DOHH2 (cell line): ENCODE data around the gene MEGF10.

Experiments
- EZH2phosphoT487 ChIP-seq: fragments of 200-600 bp; sonication (generic); IDR thresholded peaks from 2 replicates; pipeline ENCODE4 v1.6.1; 2017; ENCODE audit warnings: borderline replicate concordance, mild to moderate bottlenecking, antibody characterized with exemption, low read length, moderate library complexity, mixed read lengths
- TF ChIP-seq, protein P1 (sequence below): fragments of 200-600 bp; sonication (generic); IDR thresholded peaks from one replicate; pipeline ENCODE4 v1.5.1; 2014; ENCODE audit warnings: antibody characterized with exemption, mild to moderate bottlenecking, low read depth, low read length; ENCODE audit not compliant: poor library complexity, severe bottlenecking

- TF ChIP-seq, protein P1, sequence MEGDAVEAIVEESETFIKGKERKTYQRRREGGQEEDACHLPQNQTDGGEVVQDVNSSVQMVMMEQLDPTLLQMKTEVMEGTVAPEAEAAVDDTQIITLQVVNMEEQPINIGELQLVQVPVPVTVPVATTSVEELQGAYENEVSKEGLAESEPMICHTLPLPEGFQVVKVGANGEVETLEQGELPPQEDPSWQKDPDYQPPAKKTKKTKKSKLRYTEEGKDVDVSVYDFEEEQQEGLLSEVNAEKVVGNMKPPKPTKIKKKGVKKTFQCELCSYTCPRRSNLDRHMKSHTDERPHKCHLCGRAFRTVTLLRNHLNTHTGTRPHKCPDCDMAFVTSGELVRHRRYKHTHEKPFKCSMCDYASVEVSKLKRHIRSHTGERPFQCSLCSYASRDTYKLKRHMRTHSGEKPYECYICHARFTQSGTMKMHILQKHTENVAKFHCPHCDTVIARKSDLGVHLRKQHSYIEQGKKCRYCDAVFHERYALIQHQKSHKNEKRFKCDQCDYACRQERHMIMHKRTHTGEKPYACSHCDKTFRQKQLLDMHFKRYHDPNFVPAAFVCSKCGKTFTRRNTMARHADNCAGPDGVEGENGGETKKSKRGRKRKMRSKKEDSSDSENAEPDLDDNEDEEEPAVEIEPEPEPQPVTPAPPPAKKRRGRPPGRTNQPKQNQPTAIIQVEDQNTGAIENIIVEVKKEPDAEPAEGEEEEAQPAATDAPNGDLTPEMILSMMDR = no peak
- TF ChIP-seq EZH2phosphoT487 = no peak
Measured at GRCh38 chr5:127416906-127417305, 126.3 kb downstream of the MEGF10 start.
